Thymus (tissue), 11 donors: ENCODE results near the gene ZNF584. TPM values are rescaled to one million over a fixed set of nuclear protein-coding genes. Genes with fewer than 3 reads are reported as not detected.
"Not testable (repeated sequence)": the region's sequence is repeated elsewhere in the genome, so short reads cannot be mapped to it uniquely, and the experiment has no call there.

ENCODE experiments used
- DNase-seq, 9 donors: peaks; one replicate each; pipeline ENCODE4 v3.0.0-alpha.2; 2013; ENCODE audit warnings: low spot score in 9 of 9, low read depth in 6 of 9, missing footprints in 1 of 9
- H3K27ac ChIP-seq, 2 donors: one replicate each; pipeline ENCODE4 v1.5.1; 2013; ENCODE audit warnings: control low read depth in 1 of 2, low read depth in 1 of 2, low read length in 1 of 2, mild to moderate bottlenecking in 1 of 2, moderate library complexity in 1 of 2
- H3K27me3 ChIP-seq, 2 donors: one replicate each; pipeline ENCODE4 v1.5.1; 2013; ENCODE audit warnings: low read length in 1 of 2; ENCODE audit not compliant: control insufficient read depth in 2 of 2, insufficient read depth in 1 of 2
- H3K36me3 ChIP-seq, 2 donors: one replicate each; pipeline ENCODE4 v1.5.1; 2013; ENCODE audit warnings: low read length in 1 of 2, mild to moderate bottlenecking in 1 of 2, moderate library complexity in 1 of 2; ENCODE audit not compliant: control insufficient read depth in 2 of 2, insufficient read depth in 2 of 2
- H3K4me1 ChIP-seq, 2 donors: one replicate each; pipeline ENCODE4 v1.5.1; 2013; ENCODE audit warnings: low read length in 2 of 2; ENCODE audit not compliant: control insufficient read depth in 2 of 2, insufficient read depth in 2 of 2
- H3K4me3 ChIP-seq, 2 donors: one replicate each; pipeline ENCODE4 v1.5.1; 2013; ENCODE audit warnings: low read length in 2 of 2, control low read depth in 1 of 2, mild to moderate bottlenecking in 1 of 2
- H3K9me3 ChIP-seq, 2 donors: one replicate each; pipeline ENCODE4 v1.5.1; 2013; ENCODE audit warnings: low read length in 1 of 2, mild to moderate bottlenecking in 1 of 2; ENCODE audit not compliant: control insufficient read depth in 2 of 2, insufficient read depth in 1 of 2
- WGBS: extraction: QIAGEN DNeasy Blood & Tissue Kit; methylation state at CpG from one replicate; pipeline ENCODE4 v1.1.7; 2013; 5-methylcytosine and 5-hydroxymethylcytosine counted together
- polyA plus RNA-seq: library from polyadenylated mRNA; stranded (reverse); fragments of 200-250 nt; gene quantifications from one replicate; pipeline ENCODE4 v1.2.3, GENCODE V29; 2013
- total RNA-seq: library from RNA; stranded (reverse); fragments of 120-200 nt; gene quantifications from one replicate; pipeline ENCODE4 v1.2.4, GENCODE V29; 2013
- donor health status: healthy.

ZNF584 gene
- total and polyA plus RNA-seq, 2 donors, result 5.2 to 6.0 TPM

GRCh38 chr19:58400316-58400915 is 8.0 kb upstream of the ZNF584 start:
- no peak for DNase-seq

DNA sequence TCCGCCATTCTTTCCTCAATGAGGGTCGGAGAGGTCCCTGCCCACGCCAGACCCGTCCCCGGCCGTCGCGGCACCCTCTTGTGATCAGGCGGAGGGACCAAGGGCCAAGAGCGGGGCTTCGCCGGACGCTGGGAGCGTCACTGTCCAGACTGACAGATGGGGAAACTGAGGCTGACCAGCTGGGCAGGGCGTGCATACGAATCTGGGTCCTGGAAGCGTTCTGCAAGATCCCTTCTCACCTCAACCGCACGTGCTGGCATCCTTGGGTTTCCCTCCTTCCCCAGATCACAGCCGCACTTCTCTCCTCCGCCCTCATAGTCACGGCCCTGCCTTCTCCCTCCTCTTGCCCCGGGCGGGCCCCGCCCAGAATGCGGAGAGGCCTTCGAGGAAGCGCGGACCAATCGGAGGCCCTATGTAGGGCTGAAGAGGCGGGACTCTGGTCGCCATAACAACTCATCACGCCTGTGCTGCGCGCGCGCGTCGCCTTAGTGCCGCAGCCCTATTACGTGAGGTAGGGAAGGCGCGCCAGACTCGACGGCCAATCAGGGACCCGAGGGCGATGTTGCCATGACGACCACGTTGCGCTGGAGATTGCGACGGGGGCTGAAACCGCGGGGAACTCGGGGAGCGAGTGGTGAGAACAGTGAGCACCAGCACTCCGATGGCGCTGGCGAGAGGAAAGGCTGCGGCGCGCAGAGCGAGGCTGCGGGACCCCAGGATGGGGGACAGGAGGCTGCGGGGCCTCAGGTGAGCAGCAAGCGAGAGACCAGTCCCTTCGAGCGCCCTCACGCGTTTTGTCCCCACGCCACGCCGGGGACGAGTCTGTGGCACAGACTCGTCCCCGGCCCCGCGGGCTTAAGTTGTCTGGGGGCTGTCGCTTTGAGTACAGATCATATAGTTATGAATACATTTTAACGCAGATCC is 7.3 kb upstream of the ZNF584 start:
- peak; percentile 97 to 100 (median 100) for DNase-seq
- 5% methylated on average over 80 of the region's 80 CpGs for WGBS
- no peaks in the 10 kb centered on the region for H3K36me3 ChIP-seq
- H3K4me3 ChIP-seq, result peak overlapping the region; percentile 55 to 60
- peaks cover 17 to 26% of the 10 kb centered on the region in 2 donors for H3K27me3 ChIP-seq
- no peaks in the 10 kb centered on the region for H3K9me3 ChIP-seq
- peaks cover 11% of the 10 kb centered on the region in 2 donors for H3K4me1 ChIP-seq
- peak overlapping the region; percentile 68 to 87 for H3K27ac ChIP-seq

More at GRCh38 chr19:58400316-58400915, 8.0 kb upstream of the ZNF584 start:
- 75% methylated on average over 18 of the region's 18 CpGs for WGBS
- Histone ChIP-seq H3K4me1 (peaks cover 11% of the 10 kb centered on the region in 2 donors), H3K27me3 (peaks cover 25 to 34% of the 10 kb centered on the region in 2 donors), H3K4me3 (peak overlapping the region; percentile 22 to 43), H3K9me3 (no peaks in the 10 kb centered on the region), H3K27ac (no peak overlapping the region), H3K36me3 (peaks cover 0 to 2% of the 10 kb centered on the region in 2 donors)

DNA sequence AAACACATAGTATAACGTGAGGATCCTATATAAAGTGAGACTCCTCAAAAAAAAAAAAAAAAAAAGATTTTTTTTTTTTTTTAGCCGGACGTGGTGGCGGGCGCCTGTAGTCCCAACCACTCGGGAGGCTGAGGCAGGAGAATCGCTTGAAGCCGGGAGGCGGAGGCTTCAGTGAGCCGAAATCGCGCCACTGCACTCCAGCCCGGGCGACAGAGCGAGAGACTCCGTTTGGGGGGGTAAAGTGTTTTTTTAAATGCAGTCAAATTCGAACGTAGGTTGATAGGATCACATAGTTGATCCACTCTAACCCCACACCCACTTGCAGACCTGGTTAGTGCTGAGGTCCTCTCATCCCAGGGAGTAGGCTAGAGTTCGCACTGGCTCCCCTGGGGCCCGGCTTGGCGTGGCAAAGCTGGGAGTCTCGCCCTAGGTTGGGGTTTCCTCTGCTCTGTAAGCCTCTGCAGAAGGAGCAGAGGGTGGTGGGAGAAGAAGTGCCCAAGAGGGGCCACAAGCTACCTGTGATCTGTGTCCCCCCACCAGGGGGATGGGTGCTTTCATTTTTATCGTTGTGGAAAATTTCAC is 6.5 kb upstream of the ZNF584 start:
- no peak overlapping the region for H3K27ac ChIP-seq
- no peaks in the 10 kb centered on the region for H3K9me3 ChIP-seq
- no peaks in the 10 kb centered on the region for H3K36me3 ChIP-seq
- H3K4me1 ChIP-seq, result peaks cover 11 to 13% of the 10 kb centered on the region in 2 donors
- H3K4me3 ChIP-seq, result peak overlapping the region; percentile 55 to 60
- DNase-seq, result no peak
- WGBS, result 39% methylated on average over 23 of the region's 23 CpGs
- peaks cover 10 to 21% of the 10 kb centered on the region in 2 donors for H3K27me3 ChIP-seq

DNA sequence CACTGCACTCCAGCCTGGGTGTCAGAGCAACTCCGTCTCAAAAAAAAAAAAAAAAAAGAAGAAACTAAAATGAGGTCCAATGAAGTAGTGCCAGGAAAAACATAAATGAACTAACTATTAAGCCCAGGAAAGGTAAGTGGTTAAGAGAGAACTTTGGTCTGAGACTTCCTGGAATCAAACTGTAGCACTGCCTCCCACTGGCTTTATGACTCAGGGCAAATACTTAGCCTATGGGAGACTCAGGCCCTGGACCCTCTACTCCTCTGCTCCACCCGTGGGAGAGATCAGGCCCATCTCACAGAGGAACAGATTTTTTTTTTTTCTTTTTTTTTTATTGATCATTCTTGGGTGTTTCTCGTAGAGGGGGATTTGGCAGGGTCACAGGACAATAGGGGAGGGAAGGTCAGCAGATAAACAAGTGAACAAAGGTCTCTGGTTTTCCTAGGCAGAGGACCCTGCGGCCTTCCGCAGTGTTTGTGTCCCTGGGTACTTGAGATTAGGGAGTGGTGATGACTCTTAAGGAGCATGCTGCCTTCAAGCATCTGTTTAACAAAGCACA is 4.5 kb upstream of the ZNF584 start:
- 84% methylated on average over 5 of the region's 5 CpGs for WGBS
- not testable (repeated sequence) for H3K27ac ChIP-seq, H3K4me3 ChIP-seq, H3K9me3 ChIP-seq, DNase-seq, H3K27me3 ChIP-seq, H3K36me3 ChIP-seq
- peaks cover 24 to 25% of the 10 kb centered on the region in 2 donors for H3K4me1 ChIP-seq

DNA sequence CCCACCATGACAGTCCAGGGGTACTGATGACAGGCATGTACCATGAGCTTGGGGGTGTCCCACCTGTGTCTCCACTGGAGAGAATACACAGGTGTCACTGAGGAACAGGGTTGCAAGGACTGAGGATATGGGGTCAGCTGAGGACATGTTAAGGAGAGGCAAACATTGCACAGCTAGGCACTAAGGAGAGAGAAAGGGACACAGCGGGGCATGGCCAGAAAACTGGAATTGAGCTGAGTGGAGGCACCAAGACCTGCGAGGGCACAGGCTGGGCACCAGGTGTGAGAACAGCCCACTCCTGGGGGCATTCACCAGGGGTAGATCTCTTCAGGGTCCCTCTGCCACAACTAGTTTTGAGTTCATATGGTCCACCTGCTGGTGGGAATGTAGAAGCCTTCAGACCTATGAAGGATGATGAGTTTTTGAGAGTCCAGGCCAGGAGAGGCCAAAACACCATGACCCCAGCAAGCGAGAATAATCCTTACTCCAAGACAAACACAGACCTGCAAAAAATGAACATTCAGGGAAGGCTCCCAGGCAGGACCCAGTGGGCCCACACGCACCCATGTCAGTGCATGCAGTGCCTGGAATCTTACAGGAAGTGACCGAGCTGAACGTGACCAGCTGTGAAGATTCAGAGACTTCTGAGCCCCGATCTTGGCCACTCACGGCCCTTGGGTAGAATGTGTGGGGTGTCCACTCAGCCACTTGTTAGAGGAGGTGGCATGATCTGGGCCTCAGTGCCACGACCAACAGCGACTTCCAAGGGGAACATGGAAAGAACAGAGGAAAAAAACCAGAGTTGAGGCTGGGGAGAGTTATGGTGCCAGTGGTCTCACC is 1.4 kb upstream of the ZNF584 start:
- Histone ChIP-seq H3K27me3 (no peaks in the 10 kb centered on the region), H3K27ac (no peak overlapping the region), H3K36me3 (no peaks in the 10 kb centered on the region), H3K4me3 (peak overlapping the region; percentile 84 to 88), H3K4me1 (peaks cover 20% of the 10 kb centered on the region in 2 donors), H3K9me3 (no peaks in the 10 kb centered on the region)
- 91% methylated on average over 10 of the region's 10 CpGs for WGBS
- peak in 1 of 9 donors; percentile 18 for DNase-seq

DNA sequence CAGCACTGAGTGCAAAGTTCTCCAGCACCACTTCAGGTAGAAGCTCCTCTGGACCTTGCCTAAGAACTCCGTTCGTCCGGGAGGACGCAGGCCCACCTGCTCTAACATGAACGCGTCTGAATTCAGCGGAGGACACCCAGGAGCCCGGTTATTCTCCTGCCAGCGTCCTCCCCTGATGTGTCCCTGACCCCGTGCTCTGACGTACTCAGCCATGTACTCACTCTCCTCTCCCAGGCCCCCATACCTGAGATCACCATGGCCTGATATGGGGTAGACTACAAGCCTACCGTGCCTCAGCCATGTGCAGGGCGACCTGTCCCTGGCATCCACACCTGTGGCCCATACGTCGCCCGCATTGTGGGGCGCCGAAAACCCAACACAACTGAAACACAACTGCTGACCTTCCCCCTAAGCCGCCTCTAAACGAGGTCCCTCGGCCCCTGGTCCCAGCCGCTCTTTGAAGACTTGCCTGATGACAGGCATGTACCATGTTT is 744 bp upstream of the ZNF584 start:
- no peaks in the 10 kb centered on the region for H3K27me3 ChIP-seq
- no peaks in the 10 kb centered on the region for H3K36me3 ChIP-seq
- 26% methylated on average over 22 of the region's 22 CpGs for WGBS
- DNase-seq, result no peak
- H3K27ac ChIP-seq, result peak overlapping the region; percentile 73 to 87
- H3K4me3 ChIP-seq, result peak overlapping the region; percentile 84 to 88
- H3K9me3 ChIP-seq, result no peaks in the 10 kb centered on the region
- H3K4me1 ChIP-seq, result peaks cover 18 to 19% of the 10 kb centered on the region in 2 donors

DNA sequence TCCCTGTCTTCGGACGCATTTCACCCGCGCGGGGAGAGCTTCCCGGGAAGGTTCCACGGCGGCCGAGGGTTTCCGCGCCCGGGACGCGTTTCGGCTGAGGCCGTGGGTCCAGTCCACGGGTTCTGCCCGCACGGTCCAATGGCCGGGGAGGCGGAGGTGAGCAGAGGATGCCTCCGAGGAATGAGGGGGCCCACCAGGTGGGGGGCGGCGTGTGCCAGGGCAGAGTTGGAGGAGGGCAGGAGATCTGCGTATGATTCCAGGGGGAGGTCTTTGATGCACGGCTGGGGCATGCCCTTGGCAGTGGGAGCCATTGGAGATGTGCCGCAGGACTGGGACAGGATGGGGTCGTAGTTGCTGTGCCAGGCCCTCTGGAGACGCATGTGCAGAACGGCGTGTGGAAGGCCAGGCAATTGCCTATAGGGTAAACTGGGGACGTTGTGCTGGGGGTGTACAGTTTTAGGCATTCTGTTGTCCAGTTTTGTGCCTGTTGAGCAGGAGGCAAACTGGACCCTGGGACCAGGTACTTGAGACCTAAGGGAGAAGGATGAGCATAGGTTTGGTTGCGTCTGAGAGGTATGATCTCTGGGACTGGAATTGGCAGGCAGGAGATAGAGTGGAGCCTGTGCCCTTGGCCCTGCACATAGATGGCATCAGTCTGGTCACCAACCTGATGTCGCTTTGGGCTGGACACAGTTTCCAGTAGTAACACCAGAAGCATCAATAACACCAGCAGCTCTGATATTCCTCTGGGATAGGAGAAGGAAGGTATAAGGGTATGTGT is 751 bp downstream of the ZNF584 start:
- DNase-seq, result no peak
- Histone ChIP-seq H3K27me3 (no peaks in the 10 kb centered on the region), H3K4me1 (peaks cover 18 to 19% of the 10 kb centered on the region in 2 donors), H3K4me3 (peak overlapping the region; percentile 84 to 88), H3K27ac (peak overlapping the region in 1 of 2 donors; percentile 31), H3K36me3 (no peaks in the 10 kb centered on the region), H3K9me3 (no peaks in the 10 kb centered on the region)
- WGBS, result 8% methylated on average over 34 of the region's 34 CpGs

DNA sequence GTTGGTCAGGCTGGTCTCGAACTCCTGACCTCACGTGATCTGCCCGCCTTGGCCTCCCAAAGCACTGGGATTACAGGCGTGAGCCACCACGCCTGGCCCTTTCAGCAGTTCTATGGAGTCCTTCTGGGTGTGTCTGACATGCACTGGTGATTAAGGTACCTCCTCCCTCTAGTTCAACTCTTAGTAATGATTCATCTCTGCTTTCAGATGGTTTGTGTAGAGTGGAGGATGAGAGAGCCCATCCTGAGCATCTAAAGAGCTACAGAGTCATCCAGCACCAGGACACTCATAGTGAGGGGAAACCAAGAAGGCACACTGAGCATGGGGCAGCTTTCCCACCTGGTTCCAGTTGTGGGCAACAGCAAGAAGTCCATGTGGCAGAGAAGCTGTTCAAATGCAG is 8.2 kb downstream of the ZNF584 start:
- no peaks in the 10 kb centered on the region for H3K4me1 ChIP-seq
- WGBS, result 97% methylated on average over 5 of the region's 5 CpGs

More for the DNA sequence above, 8.2 kb downstream of the ZNF584 start:
- DNase-seq, result no peak
- H3K27ac ChIP-seq, result no peak overlapping the region
- H3K36me3 ChIP-seq, result peaks cover 22 to 33% of the 10 kb centered on the region in 2 donors
- peaks cover 0 to 4% of the 10 kb centered on the region in 2 donors for H3K9me3 ChIP-seq
- no peaks in the 10 kb centered on the region for H3K27me3 ChIP-seq
- H3K4me3 ChIP-seq, result no peak overlapping the region
